ENCODE data around the gene DNMT3L.

DNMT3L gene

DNA sequence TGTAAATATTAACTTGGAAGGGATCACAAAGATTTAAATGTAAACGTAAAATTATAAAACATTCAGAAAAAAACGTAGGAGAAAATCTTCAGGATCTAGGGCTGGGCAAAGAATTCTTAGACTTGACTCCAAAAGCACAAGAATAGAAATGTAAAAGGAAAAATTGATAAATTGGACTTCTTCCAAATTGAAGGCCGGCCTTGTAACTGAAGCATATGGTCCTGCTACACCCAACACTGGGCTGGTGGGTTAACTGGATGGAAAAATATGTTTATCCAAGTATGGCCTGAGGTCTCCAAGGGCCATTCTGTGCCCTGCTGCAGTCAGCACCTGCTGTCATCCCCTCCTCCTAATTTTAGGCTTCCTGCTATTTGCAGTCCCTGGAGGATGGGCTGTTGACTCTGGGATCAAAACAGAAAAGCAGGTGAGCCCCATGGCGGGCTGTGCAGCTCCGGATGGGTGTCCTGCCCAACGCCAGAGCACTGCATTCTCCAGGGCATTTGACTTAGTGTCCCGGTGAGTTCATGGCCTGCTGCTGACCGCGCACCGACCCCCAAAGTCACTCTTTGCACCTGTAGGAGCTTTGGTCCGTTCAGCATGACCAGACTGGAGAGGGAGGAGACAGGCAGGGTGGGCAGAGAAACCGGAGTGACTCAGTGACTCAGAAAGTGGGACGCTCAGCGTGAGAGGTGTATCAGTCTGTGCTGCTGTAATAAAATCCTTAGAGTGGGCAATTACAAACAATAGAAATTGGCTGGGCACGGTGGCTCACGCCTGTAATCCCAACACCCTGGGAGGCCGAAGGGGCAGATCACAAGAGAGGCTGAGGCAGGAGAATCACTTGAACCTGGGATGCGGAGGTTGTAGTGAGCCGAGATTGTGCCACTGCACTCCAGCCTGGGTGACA lies 17.9 kb upstream of the DNMT3L start:
- Histone ChIP-seq H3K9ac (ENCODE audit: low read depth, low read length, poor library complexity, severe bottlenecking) (no peak overlapping the region), H3K4me2 (ENCODE audit: low read depth, low read length, poor library complexity, severe bottlenecking) (no peak overlapping the region), H3K4me1 (ENCODE audit: insufficient read depth, low read length, poor library complexity, severe bottlenecking) (no peaks in the 10 kb centered on the region), H3K79me2 (ENCODE audit: insufficient read depth, low read length) (no peaks in the 10 kb centered on the region), H4K20me1 (ENCODE audit: insufficient read depth, low read length, poor library complexity, severe bottlenecking) (no peaks in the 10 kb centered on the region), H3K27me3 (ENCODE audit: insufficient read depth, low read length, poor library complexity, severe bottlenecking) (no peaks in the 10 kb centered on the region), H3K9me2 (replicated peaks; ENCODE audit: low read depth, low read length) (no peaks in the 10 kb centered on the region), H3K36me3 (ENCODE audit: insufficient read depth, low read length) (no peaks in the 10 kb centered on the region), H3F3A (ENCODE audit: low read depth) (no peaks in the 10 kb centered on the region), H3K4me3 (ENCODE audit: low read length, poor library complexity, severe bottlenecking) (no peak overlapping the region), H2AFZ (ENCODE audit: low read length) (no peak overlapping the region), H3K9me3 (ENCODE audit: insufficient read depth, low read depth, low read length) (no peaks in the 10 kb centered on the region)
- TF ChIP-seq, protein P1, sequence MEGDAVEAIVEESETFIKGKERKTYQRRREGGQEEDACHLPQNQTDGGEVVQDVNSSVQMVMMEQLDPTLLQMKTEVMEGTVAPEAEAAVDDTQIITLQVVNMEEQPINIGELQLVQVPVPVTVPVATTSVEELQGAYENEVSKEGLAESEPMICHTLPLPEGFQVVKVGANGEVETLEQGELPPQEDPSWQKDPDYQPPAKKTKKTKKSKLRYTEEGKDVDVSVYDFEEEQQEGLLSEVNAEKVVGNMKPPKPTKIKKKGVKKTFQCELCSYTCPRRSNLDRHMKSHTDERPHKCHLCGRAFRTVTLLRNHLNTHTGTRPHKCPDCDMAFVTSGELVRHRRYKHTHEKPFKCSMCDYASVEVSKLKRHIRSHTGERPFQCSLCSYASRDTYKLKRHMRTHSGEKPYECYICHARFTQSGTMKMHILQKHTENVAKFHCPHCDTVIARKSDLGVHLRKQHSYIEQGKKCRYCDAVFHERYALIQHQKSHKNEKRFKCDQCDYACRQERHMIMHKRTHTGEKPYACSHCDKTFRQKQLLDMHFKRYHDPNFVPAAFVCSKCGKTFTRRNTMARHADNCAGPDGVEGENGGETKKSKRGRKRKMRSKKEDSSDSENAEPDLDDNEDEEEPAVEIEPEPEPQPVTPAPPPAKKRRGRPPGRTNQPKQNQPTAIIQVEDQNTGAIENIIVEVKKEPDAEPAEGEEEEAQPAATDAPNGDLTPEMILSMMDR (conservative IDR thresholded peaks at IDR 0.05; ENCODE audit: low read length): no peak
- TF ChIP-seq EZH2phosphoT487 (IDR thresholded peaks at IDR 0.05; ENCODE audit: borderline replicate concordance): no peak

DNA sequence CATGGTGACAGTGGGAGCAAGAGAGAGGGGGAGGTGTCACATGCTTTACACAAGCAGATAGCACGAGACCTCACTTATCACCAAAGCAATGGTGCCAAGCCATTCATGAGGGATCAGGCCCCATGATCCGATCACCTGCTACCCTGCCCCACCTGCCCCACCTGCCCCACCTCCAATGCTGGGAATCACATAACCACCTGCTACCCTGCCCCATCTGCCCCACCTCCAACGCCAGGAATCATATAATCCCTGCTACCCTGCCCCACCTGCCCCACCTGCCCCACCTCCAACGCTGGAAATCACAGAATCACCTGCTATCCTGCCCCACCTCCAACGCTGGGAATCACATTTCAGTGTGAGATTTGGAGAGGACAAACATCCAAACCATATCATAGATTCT lies 13.3 kb upstream of the DNMT3L start:
- Histone ChIP-seq H2AFZ (ENCODE audit: low read length) (no peak overlapping the region), H3K4me2 (ENCODE audit: low read depth, low read length, poor library complexity, severe bottlenecking) (no peak overlapping the region), H3F3A (ENCODE audit: low read depth) (no peaks in the 10 kb centered on the region), H3K9me3 (ENCODE audit: insufficient read depth, low read depth, low read length) (no peaks in the 10 kb centered on the region), H3K4me1 (ENCODE audit: insufficient read depth, low read length, poor library complexity, severe bottlenecking) (no peaks in the 10 kb centered on the region), H3K36me3 (ENCODE audit: insufficient read depth, low read length) (no peaks in the 10 kb centered on the region), H3K27me3 (ENCODE audit: insufficient read depth, low read length, poor library complexity, severe bottlenecking) (no peaks in the 10 kb centered on the region), H3K9me2 (replicated peaks; ENCODE audit: low read depth, low read length) (no peaks in the 10 kb centered on the region), H3K4me3 (ENCODE audit: low read length, poor library complexity, severe bottlenecking) (no peak overlapping the region), H3K79me2 (ENCODE audit: insufficient read depth, low read length) (no peaks in the 10 kb centered on the region), H3K9ac (ENCODE audit: low read depth, low read length, poor library complexity, severe bottlenecking) (no peak overlapping the region), H4K20me1 (ENCODE audit: insufficient read depth, low read length, poor library complexity, severe bottlenecking) (no peaks in the 10 kb centered on the region)
- TF ChIP-seq, protein P1 (conservative IDR thresholded peaks at IDR 0.05; ENCODE audit: low read length): no peak
- TF ChIP-seq EZH2phosphoT487 (IDR thresholded peaks at IDR 0.05; ENCODE audit: borderline replicate concordance): no peak

DNA sequence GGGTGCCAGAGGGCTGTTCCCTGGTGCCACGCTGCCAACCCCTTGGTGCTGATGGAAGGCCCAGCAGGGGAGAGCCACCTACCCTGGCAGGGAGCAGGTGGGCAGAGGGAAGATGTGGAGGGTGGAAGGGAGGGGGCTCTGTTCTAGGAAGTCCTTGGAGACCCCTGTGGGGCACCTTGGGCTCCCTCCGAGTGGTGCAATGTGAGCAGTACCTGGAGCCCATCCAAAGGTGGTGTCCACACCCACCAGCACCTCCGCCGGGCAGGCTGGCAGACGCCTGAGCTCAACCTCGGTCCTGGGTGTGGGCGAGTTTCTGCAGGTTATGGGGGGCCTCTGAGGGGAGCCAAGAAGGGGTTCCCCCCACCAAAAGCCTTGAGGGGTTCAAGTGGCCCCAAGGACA lies 11.3 kb upstream of the DNMT3L start:
- TF ChIP-seq EZH2phosphoT487 (IDR thresholded peaks at IDR 0.05; ENCODE audit: borderline replicate concordance): no peak
- TF ChIP-seq, protein P1 (conservative IDR thresholded peaks at IDR 0.05; ENCODE audit: low read length): no peak
- Histone ChIP-seq H3F3A (ENCODE audit: low read depth) (no peaks in the 10 kb centered on the region), H3K4me1 (ENCODE audit: insufficient read depth, low read length, poor library complexity, severe bottlenecking) (no peaks in the 10 kb centered on the region), H3K79me2 (ENCODE audit: insufficient read depth, low read length) (no peaks in the 10 kb centered on the region), H3K36me3 (ENCODE audit: insufficient read depth, low read length) (no peaks in the 10 kb centered on the region), H3K9me2 (replicated peaks; ENCODE audit: low read depth, low read length) (no peaks in the 10 kb centered on the region), H3K9me3 (ENCODE audit: insufficient read depth, low read depth, low read length) (no peaks in the 10 kb centered on the region), H3K4me3 (ENCODE audit: low read length, poor library complexity, severe bottlenecking) (no peak overlapping the region), H2AFZ (ENCODE audit: low read length) (no peak overlapping the region), H4K20me1 (ENCODE audit: insufficient read depth, low read length, poor library complexity, severe bottlenecking) (no peaks in the 10 kb centered on the region), H3K4me2 (ENCODE audit: low read depth, low read length, poor library complexity, severe bottlenecking) (no peak overlapping the region), H3K9ac (ENCODE audit: low read depth, low read length, poor library complexity, severe bottlenecking) (no peak overlapping the region), H3K27me3 (ENCODE audit: insufficient read depth, low read length, poor library complexity, severe bottlenecking) (no peaks in the 10 kb centered on the region)

Data from Loucy (cell line).